B cell (primary cell): Measurements from ENCODE around the gene PDE3B. TPM values are rescaled to one million over a fixed set of nuclear protein-coding genes. Genes with fewer than 3 reads are reported as not detected.

Source experiments
- ATAC-seq: fragments of 200-7000 bp; cut with Tn5 transposase; one replicate; pipeline ENCODE4 v1.10.0; 2021; ENCODE audit warnings: low read depth, mild to moderate bottlenecking, moderate number of reproducible peaks, moderate library complexity
- CTCF ChIA-PET: fragments of 350-600 bp; sonication (Branson Sonifier 250); formaldehyde crosslinking; loops from one replicate; lab custom pipeline; 2021; ENCODE audit warnings: antibody characterized with exemption, inconsistent platforms; lab: Charles Lee
- POLR2A ChIA-PET: fragments of 350-600 bp; sonication (Branson Sonifier 250); formaldehyde crosslinking; loops from one replicate; lab custom pipeline; 2021; ENCODE audit warnings: antibody characterized with exemption; lab: Charles Lee
- DNase-seq: peaks from one replicate; pipeline ENCODE4 v3.0.0; 2013
- H2AFZ ChIP-seq: 2 replicates; pipeline ENCODE4 v1.6.1; 2012; ENCODE audit warnings: mild to moderate bottlenecking, low read depth, low read length; ENCODE audit not compliant: insufficient read depth, poor library complexity, severe bottlenecking
- H3K27ac ChIP-seq, 2 donors: 1 replicate in 1 of 2; 2 replicates in 1 of 2; pipeline ENCODE4 v1.5.1; 2012 to 2013; ENCODE audit warnings: low read length in 2 of 2, mild to moderate bottlenecking in 2 of 2, moderate library complexity in 1 of 2
- H3K27me3 ChIP-seq, 4 experiments: fragments of 200-600 bp in 1 of 4; sonication (generic) in 1 of 4; replicated peaks in 1 of 4; 1 replicate in 2 of 4; 2 replicates in 2 of 4; pipeline versions ENCODE4 v1.6.1 to v1.7.0; 2013 to 2016; ENCODE audit warnings: low read length in 3 of 4, mild to moderate bottlenecking in 2 of 4, mixed read lengths in 1 of 4, moderate library complexity in 1 of 4; ENCODE audit not compliant: insufficient read depth in 4 of 4, control insufficient read depth in 3 of 4; ENCODE audit errors: control extremely low read depth in 1 of 4
- H3K36me3 ChIP-seq, 2 experiments: replicated peaks in 1 of 2; 1 replicate in 1 of 2; 2 replicates in 1 of 2; pipeline versions ENCODE4 v1.6.1 to v1.7.1; 2013; ENCODE audit warnings: low read length in 1 of 2; ENCODE audit not compliant: insufficient read depth in 2 of 2, control insufficient read depth in 1 of 2; ENCODE audit errors: control extremely low read depth in 1 of 2, extremely low read depth in 1 of 2
- H3K4me1 ChIP-seq, 2 donors: fragments of 200-600 bp in 1 of 2; sonication (generic) in 1 of 2; 1 replicate in 1 of 2; 2 replicates in 1 of 2; pipeline versions ENCODE4 v1.5.1 to v1.6.1; 2013 to 2017; ENCODE audit warnings: low read length in 2 of 2; ENCODE audit not compliant: control insufficient read depth in 2 of 2, insufficient read depth in 2 of 2
- H3K4me2 ChIP-seq: replicated peaks from 2 replicates; pipeline ENCODE3; 2012; ENCODE audit warnings: mild to moderate bottlenecking, low read depth, low read length; ENCODE audit not compliant: poor library complexity, severe bottlenecking
- H3K4me3 ChIP-seq, 5 experiments: fragments of 200-600 bp in 1 of 5; sonication (generic) in 1 of 5; 1 replicate in 3 of 5; 2 replicates in 2 of 5; pipeline versions ENCODE4 v1.5.1 to v1.7.0; 2011 to 2016; ENCODE audit warnings: low read length in 4 of 5, mild to moderate bottlenecking in 4 of 5, low read depth in 2 of 5, control low read depth in 1 of 5, moderate library complexity in 1 of 5; ENCODE audit not compliant: insufficient read depth in 1 of 5; ENCODE audit errors: control extremely low read depth in 1 of 5, extremely low read depth in 1 of 5
- H3K79me2 ChIP-seq: fragments of 200-600 bp; sonication (generic); one replicate; pipeline ENCODE4 v1.6.0; 2016; ENCODE audit warnings: low read length; ENCODE audit not compliant: control insufficient read depth, insufficient read depth
- H3K9ac ChIP-seq: fragments of 200-600 bp; sonication (generic); 2 replicates; pipeline ENCODE4 v1.6.1; 2017; ENCODE audit warnings: mild to moderate bottlenecking, low read length, moderate library complexity
- H3K9me3 ChIP-seq, 3 donors: one replicate each; pipeline versions ENCODE4 v1.6.1 to v1.7.1; 2013; ENCODE audit warnings: low read length in 2 of 3; ENCODE audit not compliant: control insufficient read depth in 2 of 3, insufficient read depth in 1 of 3; ENCODE audit errors: control extremely low read depth in 1 of 3
- H4K20me1 ChIP-seq: 2 replicates; pipeline ENCODE4 v1.6.0; 2012; ENCODE audit warnings: mild to moderate bottlenecking, low read length; ENCODE audit not compliant: insufficient read depth, control insufficient read depth, poor library complexity, severe bottlenecking
- H3K27ac Mint-ChIP-seq: one replicate; pipeline ENCODE4 v1.8.0; 2021; ENCODE audit warnings: mixed read lengths
- H3K27me3 Mint-ChIP-seq: one replicate; pipeline ENCODE4 v1.8.0; 2021; ENCODE audit warnings: mixed read lengths
- H3K4me1 Mint-ChIP-seq: one replicate; pipeline ENCODE4 v1.8.0; 2021; ENCODE audit warnings: mixed read lengths
- H3K4me3 Mint-ChIP-seq: one replicate; pipeline ENCODE4 v1.8.0; 2021; ENCODE audit warnings: mixed read lengths
- H3K9me3 Mint-ChIP-seq: one replicate; pipeline ENCODE4 v1.8.0; 2022; ENCODE audit warnings: mixed read lengths; ENCODE audit not compliant: insufficient read depth
- CTCF ChIP-seq: fragments of 200-600 bp; IDR thresholded peaks from one replicate; pipeline ENCODE4 v1.8.0; 2022; ENCODE audit warnings: antibody characterized with exemption, mild to moderate bottlenecking
- EZH2 ChIP-seq: IDR thresholded peaks from 2 replicates; pipeline ENCODE4 v1.6.1; 2012; ENCODE audit warnings: borderline replicate concordance, low read depth, mild to moderate bottlenecking, moderate library complexity, low read length; ENCODE audit not compliant: insufficient read depth, poor library complexity, severe bottlenecking
- WGBS: methylation state at CpG from one replicate; pipeline ENCODE4 v1.1.5; 2013; ENCODE audit warnings: missing lambda C conversion rate; ENCODE audit not compliant: insufficient coverage; 5-methylcytosine and 5-hydroxymethylcytosine counted together
- intact Hi-C: fragments of 100-400 bp; cut with micrococcal nuclease; formaldehyde crosslinking; loops from one replicate; pipeline ENCODE4 v1.10.0; 2022
- polyA plus RNA-seq: library from polyadenylated mRNA; depleted of rRNA; stranded (reverse); fragments of >200 nt; gene quantifications from 2 replicates; pipeline ENCODE4 v1.2.3, GENCODE V29; 2012
- total RNA-seq, 2 donors: library from RNA; stranded (reverse); fragments of 120-200 nt in 1 of 2; gene quantifications; 1 replicate in 1 of 2; 2 replicates in 1 of 2; pipeline versions ENCODE4 v1.2.3 to v1.2.4, GENCODE V29; 2013 to 2022

Gene PDE3B
- total and polyA plus RNA-seq, 2 donors (not counting 1 experiment from before 2014, with no cell fraction given) = 1.0 to 60.7 TPM

GRCh38 chr11:14635546-14635945 is 8.1 kb upstream of the PDE3B start:
- ChIA-PET CTCF (interaction anchor here (1.0 to 1.5 kb wide), 4 partner anchors 9 to 272 kb away, joined by 3 to 7 read pairs (median 4); no protein-coding TSS in a partner anchor), POLR2A (no interaction called here)
- ATAC-seq (no peak), DNase-seq (no peak)
- H3K27me3 Mint-ChIP-seq = peaks cover 10% of the 10 kb centered on the region
- no peaks in the 10 kb centered on the region for H3K27me3 ChIP-seq
- peaks cover 8 to 12% of the 10 kb centered on the region in 2 donors for H3K4me1 ChIP-seq
- intact Hi-C loops = no loop called here
- H3K4me3 Mint-ChIP-seq = no peak overlapping the region
- H3K36me3 ChIP-seq = no peaks in the 10 kb centered on the region
- peak overlapping the region; percentile 41 for H3K4me2 ChIP-seq
- no peak overlapping the region for H3K27ac Mint-ChIP-seq
- H3K4me3 ChIP-seq = no peak overlapping the region
- no peak overlapping the region for H2AFZ ChIP-seq
- H3K9me3 ChIP-seq = no peaks in the 10 kb centered on the region
- no peaks in the 10 kb centered on the region for H3K79me2 ChIP-seq
- no CpG with 5 or more reads among the region's 1 CpG for WGBS
- TF ChIP-seq CTCF (no peak), EZH2 (no peak)
- no peak overlapping the region for H3K27ac ChIP-seq
- H3K9ac ChIP-seq = no peak overlapping the region
- no peaks in the 10 kb centered on the region for H3K9me3 Mint-ChIP-seq
- no peaks in the 10 kb centered on the region for H4K20me1 ChIP-seq
- peaks cover 24% of the 10 kb centered on the region for H3K4me1 Mint-ChIP-seq

GRCh38 chr11:14636119-14636518 is 7.5 kb upstream of the PDE3B start:
- H3K36me3 ChIP-seq = no peaks in the 10 kb centered on the region
- POLR2A ChIA-PET = no interaction called here
- ATAC-seq = peak; percentile 60
- TF ChIP-seq CTCF = no peak
- TF ChIP-seq EZH2 = no peak
- H4K20me1 ChIP-seq = no peaks in the 10 kb centered on the region
- no peaks in the 10 kb centered on the region for H3K9me3 Mint-ChIP-seq
- no peaks in the 10 kb centered on the region for H3K79me2 ChIP-seq
- CTCF ChIA-PET = interaction anchor here (1.0 to 1.5 kb wide), 7 partner anchors 8 to 272 kb away, joined by 3 to 7 read pairs (median 3); no protein-coding TSS in a partner anchor
- peaks cover 10% of the 10 kb centered on the region for H3K27me3 Mint-ChIP-seq
- H3K9me3 ChIP-seq = no peaks in the 10 kb centered on the region
- H3K4me1 Mint-ChIP-seq = peaks cover 24% of the 10 kb centered on the region
- no peak overlapping the region for H3K9ac ChIP-seq
- intact Hi-C loops = no loop called here
- WGBS = 0% methylated on average over 1 of the region's 1 CpG
- H3K27ac Mint-ChIP-seq = peak overlapping the region; percentile 50
- H3K4me1 ChIP-seq = peaks cover 8 to 12% of the 10 kb centered on the region in 2 donors
- peak overlapping the region; percentile 10 for H3K4me3 Mint-ChIP-seq
- H3K27me3 ChIP-seq = no peaks in the 10 kb centered on the region
- H3K27ac ChIP-seq = peak overlapping the region in 1 of 2 donors; percentile 27
- DNase-seq = peak; percentile 63
- no peak overlapping the region for H2AFZ ChIP-seq
- H3K4me2 ChIP-seq = peak overlapping the region; percentile 41
- no peak overlapping the region for H3K4me3 ChIP-seq
